Gastrocnemius medialis (tissue), 4 donors: ENCODE data around the gene EPB41L4A. TPM values are rescaled to one million over a fixed set of nuclear protein-coding genes. Genes with fewer than 3 reads are reported as not detected.

ENCODE experiments used
- ATAC-seq, 2 donors: fragments of 150-250 bp; one replicate each; pipeline ENCODE4 v1.9.1; 2016
- DNase-seq, 2 donors: peaks; one replicate each; pipeline ENCODE4 v3.0.0-alpha.2; 2019
- H3K27ac ChIP-seq, 4 donors: fragments of 200-600 bp; sonication (generic); 1 replicate in 1 of 4; 2 replicates in 3 of 4; pipeline ENCODE4 v1.5.1; 2016 to 2018; ENCODE audit warnings: mild to moderate bottlenecking in 2 of 4, moderate library complexity in 1 of 4
- H3K27me3 ChIP-seq, 3 donors: fragments of 200-600 bp; sonication (generic) in 2 of 3; 1 replicate in 1 of 3; 2 replicates in 2 of 3; pipeline versions ENCODE4 v1.5.1 to v1.6.0; 2016 to 2019; ENCODE audit warnings: mild to moderate bottlenecking in 1 of 3, moderate library complexity in 1 of 3
- H3K36me3 ChIP-seq, 2 donors: fragments of 200-600 bp; sonication (generic) in 1 of 2; one replicate each; pipeline ENCODE4 v1.5.1; 2017 to 2018
- H3K4me1 ChIP-seq, 2 donors: fragments of 200-600 bp; sonication (generic) in 1 of 2; one replicate each; pipeline ENCODE4 v1.5.1; 2016 to 2017; ENCODE audit warnings: mild to moderate bottlenecking in 2 of 2
- H3K4me3 ChIP-seq, 4 donors: fragments of 200-600 bp; sonication (generic) in 3 of 4; 1 replicate in 1 of 4; 2 replicates in 3 of 4; pipeline ENCODE4 v1.5.1; 2016 to 2019; ENCODE audit warnings: mild to moderate bottlenecking in 2 of 4
- H3K9me3 ChIP-seq, 3 donors: fragments of 200-600 bp; sonication (generic) in 2 of 3; 1 replicate in 1 of 3; 2 replicates in 2 of 3; pipeline ENCODE4 v1.5.1; 2016 to 2019
- POLR2A ChIP-seq, 2 donors: fragments of 450-650 bp; IDR thresholded peaks; one replicate each; pipeline ENCODE4 v1.6.1; 2017; ENCODE audit warnings: antibody characterized with exemption in 2 of 2, mild to moderate bottlenecking in 2 of 2, moderate library complexity in 2 of 2
- in situ Hi-C, 4 donors: fragments of 200-750 bp; cut with MboI; loops; one replicate each; pipeline versions ENCODE4 v1.15.0 to v1.8.0; 2017; ENCODE audit warnings: low sequenced_read_pairs in 4 of 4
- intact Hi-C: fragments of 100-400 bp; cut with DNase I; formaldehyde crosslinking; loops from one replicate; pipeline ENCODE4 v1.15.1; 2023; ENCODE audit warnings: low total_unique reads
- total RNA-seq, 4 donors: library from RNA; depleted of rRNA; stranded (reverse); fragments of >200 nt; gene quantifications; one replicate each; pipeline versions ENCODE4 v1.1.0 to v1.2.3, GENCODE V29; 2016
- TF ChIP-seq, protein P1 (sequence below), 5 experiments: fragments of 450-650 bp in 3 of 5; fragments of 200-600 bp in 2 of 5; sonication (generic) in 2 of 5; IDR thresholded peaks in 4 of 5; conservative IDR thresholded peaks in 1 of 5; 1 replicate in 4 of 5; 2 replicates in 1 of 5; pipeline ENCODE4 v1.5.1; 2016 to 2019; ENCODE audit warnings: antibody characterized with exemption in 5 of 5, mild to moderate bottlenecking in 3 of 5, moderate library complexity in 3 of 5

Gene EPB41L4A
- total RNA-seq, 4 donors from 2014 or later = 1.8 to 10.6 (median 3.8) TPM

DNA sequence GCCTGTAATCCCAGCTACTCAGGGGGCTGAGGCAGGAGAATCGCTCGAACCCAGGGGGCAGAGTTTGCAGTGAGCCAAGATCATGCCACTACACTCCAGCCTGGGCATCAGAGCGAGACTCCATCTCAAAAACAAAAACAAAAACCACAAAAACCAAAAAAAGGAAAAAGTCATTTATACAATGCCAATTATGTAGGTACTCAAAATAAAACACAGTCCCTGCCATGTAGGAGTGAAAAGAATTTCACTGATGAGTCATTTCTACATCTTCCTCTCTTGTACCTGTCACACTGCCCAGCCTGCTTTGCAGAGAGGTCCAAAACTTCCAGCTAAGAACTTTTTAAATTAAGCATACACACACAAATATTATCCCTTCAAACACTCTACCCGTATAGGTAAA, 215.8 kb downstream of the EPB41L4A start:
- TF ChIP-seq POLR2A (IDR thresholded peaks at IDR 0.05) = no peak
- TF ChIP-seq, protein P1, sequence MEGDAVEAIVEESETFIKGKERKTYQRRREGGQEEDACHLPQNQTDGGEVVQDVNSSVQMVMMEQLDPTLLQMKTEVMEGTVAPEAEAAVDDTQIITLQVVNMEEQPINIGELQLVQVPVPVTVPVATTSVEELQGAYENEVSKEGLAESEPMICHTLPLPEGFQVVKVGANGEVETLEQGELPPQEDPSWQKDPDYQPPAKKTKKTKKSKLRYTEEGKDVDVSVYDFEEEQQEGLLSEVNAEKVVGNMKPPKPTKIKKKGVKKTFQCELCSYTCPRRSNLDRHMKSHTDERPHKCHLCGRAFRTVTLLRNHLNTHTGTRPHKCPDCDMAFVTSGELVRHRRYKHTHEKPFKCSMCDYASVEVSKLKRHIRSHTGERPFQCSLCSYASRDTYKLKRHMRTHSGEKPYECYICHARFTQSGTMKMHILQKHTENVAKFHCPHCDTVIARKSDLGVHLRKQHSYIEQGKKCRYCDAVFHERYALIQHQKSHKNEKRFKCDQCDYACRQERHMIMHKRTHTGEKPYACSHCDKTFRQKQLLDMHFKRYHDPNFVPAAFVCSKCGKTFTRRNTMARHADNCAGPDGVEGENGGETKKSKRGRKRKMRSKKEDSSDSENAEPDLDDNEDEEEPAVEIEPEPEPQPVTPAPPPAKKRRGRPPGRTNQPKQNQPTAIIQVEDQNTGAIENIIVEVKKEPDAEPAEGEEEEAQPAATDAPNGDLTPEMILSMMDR (IDR thresholded peaks at IDR 0.05 in 4 of 5, conservative IDR thresholded peaks at IDR 0.05 in 1 of 5) = no peak
- no peaks in the 10 kb centered on the region for H3K36me3 ChIP-seq
- intact Hi-C loops (no loop called here), in situ Hi-C loops (loop anchor here in 3 of 4 donors (10.0 to 25.0 kb wide), 2 partner anchors 209 to 222 kb away; partner anchors contain the start of gene EPB41L4A (in 1 of the 3))
- no peaks in the 10 kb centered on the region for H3K9me3 ChIP-seq
- no peak for ATAC-seq
- H3K27ac ChIP-seq = no peak overlapping the region
- no peak overlapping the region for H3K4me3 ChIP-seq
- no peak for DNase-seq
- no peaks in the 10 kb centered on the region for H3K4me1 ChIP-seq
- no peaks in the 10 kb centered on the region for H3K27me3 ChIP-seq

DNA sequence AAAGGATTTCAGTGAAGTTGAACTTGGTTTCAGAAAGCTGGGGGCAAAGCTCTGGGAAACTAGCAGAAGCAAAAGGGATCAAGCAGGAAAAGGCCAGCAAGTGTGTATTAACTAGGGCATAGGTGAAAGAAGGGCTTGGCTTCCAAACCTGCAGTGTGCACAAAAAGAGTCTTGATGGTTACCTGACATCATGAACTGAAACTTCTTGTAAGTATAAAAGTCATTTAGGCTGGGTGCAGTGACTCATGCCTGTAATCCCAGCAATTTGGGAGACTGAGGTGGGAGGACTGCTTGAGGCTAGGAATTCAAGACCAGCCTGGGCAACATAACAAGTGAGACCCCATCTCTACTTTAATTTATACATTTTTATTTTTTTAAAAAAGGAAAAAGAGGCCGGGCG, 216.4 kb downstream of the EPB41L4A start:
- H3K27me3 ChIP-seq = no peaks in the 10 kb centered on the region
- TF ChIP-seq POLR2A (IDR thresholded peaks at IDR 0.05) = no peak
- TF ChIP-seq, protein P1 (IDR thresholded peaks at IDR 0.05 in 4 of 5, conservative IDR thresholded peaks at IDR 0.05 in 1 of 5) = no peak
- intact Hi-C loops = no loop called here
- in situ Hi-C loops = loop anchor here in 3 of 4 donors (10.0 to 25.0 kb wide), 2 partner anchors 210 to 222 kb away; partner anchors contain the start of gene EPB41L4A (in 1 of the 3)
- no peak overlapping the region for H3K4me3 ChIP-seq
- no peaks in the 10 kb centered on the region for H3K9me3 ChIP-seq
- no peaks in the 10 kb centered on the region for H3K36me3 ChIP-seq
- DNase-seq (no peak), ATAC-seq (no peak)
- H3K27ac ChIP-seq = no peak overlapping the region
- no peaks in the 10 kb centered on the region for H3K4me1 ChIP-seq

DNA sequence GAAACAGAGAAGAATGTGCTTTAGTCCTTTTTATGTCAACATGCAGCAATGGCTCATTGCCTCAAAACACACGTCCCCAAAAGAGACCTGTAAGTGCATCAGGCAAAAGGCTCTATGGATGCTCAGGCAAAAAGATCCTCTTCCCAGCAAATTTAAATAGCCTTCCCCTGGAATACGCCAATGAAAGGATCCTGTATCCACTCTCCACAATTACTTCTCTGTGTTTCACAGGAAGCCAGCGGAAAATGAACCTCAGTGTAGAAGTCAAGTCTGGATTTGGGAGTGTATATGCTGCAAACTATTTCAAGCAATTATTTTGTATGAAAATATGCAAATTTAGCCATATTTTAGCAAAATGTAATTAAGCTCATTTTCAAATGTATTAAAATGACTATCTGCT, 217.9 kb downstream of the EPB41L4A start:
- TF ChIP-seq, protein P1 (IDR thresholded peaks at IDR 0.05 in 4 of 5, conservative IDR thresholded peaks at IDR 0.05 in 1 of 5) = no peak
- TF ChIP-seq POLR2A (IDR thresholded peaks at IDR 0.05) = no peak
- Histone ChIP-seq H3K36me3 (no peaks in the 10 kb centered on the region), H3K27ac (no peak overlapping the region), H3K4me3 (no peak overlapping the region), H3K27me3 (no peaks in the 10 kb centered on the region), H3K9me3 (no peaks in the 10 kb centered on the region), H3K4me1 (no peaks in the 10 kb centered on the region)
- intact Hi-C loops (no loop called here), in situ Hi-C loops (loop anchor here in 3 of 4 donors (10.0 to 25.0 kb wide), 2 partner anchors 211 to 224 kb away; partner anchors contain the start of gene EPB41L4A (in 1 of the 3))
- ATAC-seq = no peak
- no peak for DNase-seq

DNA sequence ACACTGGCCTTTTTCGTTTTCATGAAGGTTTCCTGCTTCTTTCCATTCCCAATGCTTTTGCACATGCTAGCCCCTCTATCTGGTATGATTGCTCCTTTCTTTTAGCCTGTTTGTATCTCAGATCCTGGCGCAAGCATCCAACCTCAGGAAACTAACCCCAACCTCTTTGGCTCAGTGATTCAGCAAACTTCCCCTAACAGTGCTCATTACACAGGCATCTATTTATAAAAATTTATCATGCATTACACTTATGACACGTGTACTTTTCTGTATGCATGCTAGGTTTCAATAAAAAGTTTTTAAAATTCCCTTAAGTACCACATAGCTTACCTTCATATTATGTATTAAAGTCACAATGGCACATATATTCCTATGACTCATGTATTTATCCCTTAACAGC, 218.9 kb downstream of the EPB41L4A start:
- Histone ChIP-seq H3K27me3 (no peaks in the 10 kb centered on the region), H3K4me1 (no peaks in the 10 kb centered on the region), H3K9me3 (no peaks in the 10 kb centered on the region), H3K27ac (no peak overlapping the region), H3K36me3 (no peaks in the 10 kb centered on the region), H3K4me3 (no peak overlapping the region)
- no peak for DNase-seq
- in situ Hi-C loops = loop anchor here in 3 of 4 donors (10.0 to 25.0 kb wide), 2 partner anchors 212 to 225 kb away; partner anchors contain the start of gene EPB41L4A (in 1 of the 3)
- no peak for TF ChIP-seq POLR2A (IDR thresholded peaks at IDR 0.05)
- TF ChIP-seq, protein P1 (IDR thresholded peaks at IDR 0.05 in 4 of 5, conservative IDR thresholded peaks at IDR 0.05 in 1 of 5) = no peak
- intact Hi-C loops = no loop called here
- no peak for ATAC-seq

DNA sequence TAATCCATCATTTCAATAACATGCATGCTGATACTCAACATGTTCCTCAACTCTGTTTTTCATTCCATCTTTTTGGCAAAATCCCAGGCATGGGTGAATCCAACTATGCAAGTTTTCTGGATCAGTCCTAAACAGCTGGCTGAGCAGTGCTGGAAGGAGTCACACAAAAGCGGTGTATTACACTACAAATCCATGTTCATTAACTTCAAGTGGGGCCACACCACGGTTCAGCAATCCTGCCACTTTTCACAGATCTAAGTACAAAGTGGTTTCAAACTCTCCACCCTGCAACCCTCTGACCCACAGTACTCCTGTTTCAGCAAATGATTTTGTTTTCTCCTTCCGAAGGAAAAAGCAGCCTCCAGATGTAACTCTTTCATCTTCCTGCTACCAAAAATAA, 222.5 kb downstream of the EPB41L4A start:
- Histone ChIP-seq H3K27me3 (no peaks in the 10 kb centered on the region), H3K4me1 (no peaks in the 10 kb centered on the region), H3K4me3 (no peak overlapping the region), H3K27ac (no peak overlapping the region), H3K9me3 (no peaks in the 10 kb centered on the region), H3K36me3 (no peaks in the 10 kb centered on the region)
- DNase-seq = no peak
- TF ChIP-seq, protein P1 (IDR thresholded peaks at IDR 0.05 in 4 of 5, conservative IDR thresholded peaks at IDR 0.05 in 1 of 5) = no peak
- no peak for TF ChIP-seq POLR2A (IDR thresholded peaks at IDR 0.05)
- no peak for ATAC-seq
- in situ Hi-C loops = loop anchor here in 1 of 4 donors (25.0 kb wide), 1 partner anchor 541 kb away; the partner anchor contains the start of gene APC
- intact Hi-C loops = no loop called here
